GM10266 (cell line): ENCODE results near the gene CPLX1.
"Not testable (repeated sequence)": the region's sequence is repeated elsewhere in the genome, so short reads cannot be mapped to it uniquely, and the experiment has no call there.

ENCODE experiments used
- DNase-seq: peaks from one replicate; pipeline ENCODE4 v3.0.0; 2012; ENCODE audit errors: extremely low spot score
- TF ChIP-seq, protein P1 (sequence below): IDR thresholded peaks from 2 replicates; pipeline ENCODE4 v1.5.1; 2012; ENCODE audit warnings: mild to moderate bottlenecking, low read depth; ENCODE audit not compliant: control insufficient read depth, insufficient read depth; ENCODE audit errors: missing control alignments

The CPLX1 gene

DNA sequence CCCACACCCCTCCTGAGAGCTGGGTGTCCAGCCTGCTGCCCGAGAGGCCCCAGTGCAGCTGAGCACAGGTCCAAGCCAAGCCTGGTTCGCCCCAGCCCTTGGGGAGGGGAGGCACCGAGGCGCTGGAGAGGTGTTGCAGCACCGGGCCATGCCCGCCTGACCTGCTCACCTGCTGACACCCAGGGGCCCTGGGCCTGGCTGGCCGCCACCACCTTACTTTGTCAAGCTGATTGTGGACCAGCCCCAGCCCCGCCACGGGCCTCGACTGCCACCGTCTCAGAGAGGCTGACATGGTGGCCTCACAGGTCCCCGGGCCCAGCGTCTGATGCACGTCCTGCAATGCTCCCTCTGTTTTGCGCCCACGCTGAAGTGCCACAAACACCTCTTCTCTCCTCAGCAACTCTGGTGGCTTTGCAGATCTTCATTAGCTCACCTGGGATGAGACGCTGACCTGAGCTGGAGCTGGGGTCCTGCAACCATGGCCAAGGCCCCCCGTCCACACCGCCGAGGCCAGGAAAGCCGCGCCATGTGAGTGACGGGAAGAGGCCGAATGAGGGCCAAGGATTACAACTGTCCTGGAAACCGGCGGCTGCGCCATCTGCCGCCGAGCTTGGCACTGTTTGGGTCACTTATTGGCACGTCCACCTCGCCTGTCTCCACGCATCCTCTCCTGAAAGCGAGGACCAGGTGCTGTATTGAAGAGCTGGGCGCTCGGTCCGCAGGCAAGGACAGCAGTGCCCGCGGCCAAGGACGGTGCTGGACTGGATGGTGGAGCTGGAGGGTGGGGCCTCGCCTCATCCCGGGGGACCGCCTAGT, 7.6 kb downstream of the CPLX1 start:
- DNase-seq, result no peak
- TF ChIP-seq, protein P1, sequence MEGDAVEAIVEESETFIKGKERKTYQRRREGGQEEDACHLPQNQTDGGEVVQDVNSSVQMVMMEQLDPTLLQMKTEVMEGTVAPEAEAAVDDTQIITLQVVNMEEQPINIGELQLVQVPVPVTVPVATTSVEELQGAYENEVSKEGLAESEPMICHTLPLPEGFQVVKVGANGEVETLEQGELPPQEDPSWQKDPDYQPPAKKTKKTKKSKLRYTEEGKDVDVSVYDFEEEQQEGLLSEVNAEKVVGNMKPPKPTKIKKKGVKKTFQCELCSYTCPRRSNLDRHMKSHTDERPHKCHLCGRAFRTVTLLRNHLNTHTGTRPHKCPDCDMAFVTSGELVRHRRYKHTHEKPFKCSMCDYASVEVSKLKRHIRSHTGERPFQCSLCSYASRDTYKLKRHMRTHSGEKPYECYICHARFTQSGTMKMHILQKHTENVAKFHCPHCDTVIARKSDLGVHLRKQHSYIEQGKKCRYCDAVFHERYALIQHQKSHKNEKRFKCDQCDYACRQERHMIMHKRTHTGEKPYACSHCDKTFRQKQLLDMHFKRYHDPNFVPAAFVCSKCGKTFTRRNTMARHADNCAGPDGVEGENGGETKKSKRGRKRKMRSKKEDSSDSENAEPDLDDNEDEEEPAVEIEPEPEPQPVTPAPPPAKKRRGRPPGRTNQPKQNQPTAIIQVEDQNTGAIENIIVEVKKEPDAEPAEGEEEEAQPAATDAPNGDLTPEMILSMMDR, result no peak

DNA sequence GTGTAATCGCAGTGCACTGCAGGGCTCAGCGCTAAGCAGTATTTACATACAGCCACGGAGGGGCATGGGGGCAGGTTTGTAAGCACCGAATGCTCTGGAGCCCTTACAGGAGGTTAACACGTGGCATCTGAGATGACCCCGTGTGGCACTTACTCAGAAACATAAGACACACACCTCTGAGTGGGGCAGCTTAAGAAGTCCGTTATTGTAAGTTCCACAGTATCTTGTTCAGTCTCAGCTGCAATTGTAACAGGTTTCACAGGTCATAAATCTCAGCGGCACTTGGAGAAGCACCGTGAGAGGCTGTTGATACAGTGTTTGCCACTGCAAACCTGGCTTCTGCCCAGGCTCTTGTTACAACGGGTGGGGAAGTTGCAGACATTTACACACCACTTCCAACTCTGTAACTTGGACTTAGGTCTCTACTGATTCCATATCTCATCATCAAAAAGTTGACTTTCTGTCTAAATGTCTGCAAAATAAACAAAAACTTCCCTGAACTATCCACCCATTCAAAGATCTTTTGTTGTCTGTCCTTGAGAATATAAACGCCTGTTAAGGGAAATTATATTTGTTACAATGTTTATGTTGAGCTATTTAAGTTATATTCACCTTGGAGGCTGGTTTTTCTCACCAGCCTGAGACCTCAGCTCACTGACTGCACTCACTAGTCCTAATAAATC, 10.3 kb downstream of the CPLX1 start:
- DNase-seq, result no peak
- TF ChIP-seq, protein P1, result no peak

DNA sequence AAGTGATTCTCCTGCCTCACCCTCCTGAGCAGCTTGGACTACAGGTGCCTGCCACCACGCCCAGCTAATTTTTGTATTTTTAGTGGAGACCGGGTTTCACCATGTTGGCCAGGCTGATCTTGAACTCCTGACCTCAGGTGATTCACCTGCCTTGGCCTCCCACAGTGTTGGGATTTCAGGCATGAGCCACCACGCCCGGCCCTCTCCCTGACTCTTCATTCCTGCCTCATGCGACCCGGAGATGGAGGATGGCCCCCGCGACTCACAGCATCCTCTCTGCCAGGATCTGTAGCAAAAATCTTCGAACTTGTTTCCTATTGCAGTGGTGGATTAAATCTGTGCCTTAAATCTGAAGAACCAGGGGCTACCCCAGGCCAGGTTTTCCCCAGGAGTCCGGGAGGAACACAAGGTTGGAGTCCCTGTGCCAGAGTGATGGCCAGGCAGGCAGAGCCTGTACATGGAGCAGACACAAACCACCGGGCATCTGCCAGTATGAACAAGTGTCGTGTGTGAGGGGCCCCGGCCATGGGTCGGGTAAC, 11.5 kb downstream of the CPLX1 start:
- TF ChIP-seq, protein P1, result no peak
- DNase-seq, result no peak

DNA sequence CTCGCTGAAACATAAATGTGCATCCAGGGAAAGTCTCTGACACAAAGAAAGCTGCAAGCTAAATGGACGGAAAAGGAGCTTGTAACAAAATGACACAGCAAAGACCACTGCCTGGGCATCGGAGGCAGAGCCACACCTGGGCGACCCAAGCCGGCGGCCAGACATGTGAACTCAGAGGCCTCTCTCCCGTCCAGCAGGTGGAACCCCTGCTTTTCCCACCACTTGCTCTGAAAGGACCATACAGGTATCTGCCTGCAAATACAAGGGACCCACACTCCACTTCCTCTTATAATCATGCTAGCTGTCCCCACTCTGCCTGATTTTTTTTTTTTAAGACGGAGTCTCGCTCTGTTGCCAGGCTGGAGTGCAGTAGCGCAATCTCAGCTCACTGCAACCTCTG, 12.0 kb downstream of the CPLX1 start:
- TF ChIP-seq, protein P1, result peak; percentile 0
- no peak for DNase-seq

DNA sequence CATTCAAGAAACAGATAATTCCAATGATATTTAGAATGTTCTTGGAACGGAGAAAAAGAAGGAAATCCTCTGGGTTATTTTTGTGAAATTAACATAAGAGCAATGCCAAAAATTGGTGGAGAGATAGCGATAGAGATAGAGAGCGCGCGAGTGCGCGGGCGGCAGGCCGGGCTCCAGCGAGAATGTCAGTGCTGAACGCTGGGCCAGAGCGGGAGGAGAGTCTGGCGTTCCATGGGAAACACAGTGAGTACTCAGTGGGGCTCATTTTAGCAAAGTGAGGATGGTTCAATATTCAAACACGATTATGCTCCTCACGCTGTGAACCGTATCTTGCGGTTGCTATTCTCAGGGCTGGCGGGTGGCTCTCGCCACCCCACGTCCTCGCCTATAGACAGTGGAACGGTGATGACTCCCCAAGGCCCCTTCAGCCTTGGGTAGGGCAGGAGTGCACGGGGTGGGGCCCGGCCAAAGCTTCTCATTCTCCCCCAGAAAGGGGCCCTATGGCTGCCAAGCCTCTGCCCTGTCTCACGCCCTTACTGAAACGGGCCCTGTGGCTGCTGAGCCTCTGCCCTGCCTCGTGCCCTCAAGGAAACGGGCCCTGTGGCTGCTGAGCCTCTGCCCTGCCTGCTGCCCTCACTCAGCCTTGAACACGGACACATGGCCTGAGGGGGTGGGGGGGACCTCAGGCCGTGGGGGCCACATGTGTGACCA, 16.9 kb downstream of the CPLX1 start:
- TF ChIP-seq, protein P1, result no peak
- DNase-seq, result no peak

DNA sequence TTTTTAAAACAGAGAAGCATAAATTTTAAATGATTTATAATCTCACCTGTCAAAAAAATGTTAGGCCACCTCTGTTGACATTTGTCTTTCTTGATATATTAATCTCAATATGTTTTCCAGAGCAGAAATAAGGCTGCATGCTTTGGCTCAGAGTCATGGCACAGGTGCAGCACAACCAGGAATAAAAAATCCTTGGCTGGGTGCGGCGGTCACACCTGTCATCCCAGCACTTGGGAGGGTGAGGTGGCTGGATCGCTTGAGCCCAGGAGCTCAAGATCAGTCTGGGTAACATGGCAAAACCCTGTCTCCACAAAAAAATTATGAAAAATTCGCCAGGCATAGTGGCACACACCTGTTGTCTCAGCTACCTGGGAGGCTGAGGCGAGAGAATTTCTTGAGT, 18.1 kb downstream of the CPLX1 start:
- TF ChIP-seq, protein P1, result no peak

DNA sequence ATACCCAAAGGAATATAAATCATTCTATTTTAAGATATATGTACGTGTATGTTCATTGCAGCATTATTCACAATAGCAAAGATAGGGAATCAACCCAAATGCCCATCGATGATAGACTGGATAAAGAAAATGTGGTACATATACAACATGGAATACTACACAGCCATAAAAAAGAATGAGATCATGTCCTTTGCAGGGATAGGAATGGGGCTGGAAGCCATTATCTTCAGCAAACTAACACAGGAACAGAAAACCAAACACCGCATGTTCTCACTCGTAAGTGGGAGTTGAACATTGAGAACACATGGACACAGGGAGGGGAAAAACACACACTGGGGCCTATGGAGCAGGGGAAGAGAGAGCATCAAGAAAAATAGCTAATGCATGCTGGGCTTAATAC, 18.9 kb downstream of the CPLX1 start:
- DNase-seq, result not testable (repeated sequence)

More for the DNA sequence above, 18.1 kb downstream of the CPLX1 start:
- DNase-seq, result no peak
